ENCODE measurements around the gene UPK3A.

UPK3A gene

DNA sequence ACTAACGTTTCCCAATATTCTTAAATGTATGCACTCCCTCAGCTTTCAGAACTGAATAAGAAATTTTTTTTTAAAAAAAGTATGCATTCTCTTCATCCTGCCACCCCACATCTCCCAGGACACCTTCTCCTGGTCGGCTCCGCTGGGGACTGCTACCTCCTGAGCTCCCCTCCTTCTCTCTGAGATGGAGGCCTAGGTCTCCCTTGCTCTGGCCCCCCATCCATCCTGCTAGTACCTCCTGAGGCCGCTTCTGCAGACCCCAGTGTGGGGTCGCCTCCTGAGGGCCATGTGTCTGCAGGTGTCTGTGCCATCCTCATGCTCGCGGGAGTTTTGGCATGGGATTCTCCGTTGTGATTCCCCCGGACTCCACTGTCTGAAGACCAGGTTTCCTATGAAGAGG, 52.8 kb downstream of the UPK3A start:
- DNase-seq (ENCODE audit: low read depth in 1 of 2, low spot score in 1 of 2), result no peak
- TF ChIP-seq, protein P1, sequence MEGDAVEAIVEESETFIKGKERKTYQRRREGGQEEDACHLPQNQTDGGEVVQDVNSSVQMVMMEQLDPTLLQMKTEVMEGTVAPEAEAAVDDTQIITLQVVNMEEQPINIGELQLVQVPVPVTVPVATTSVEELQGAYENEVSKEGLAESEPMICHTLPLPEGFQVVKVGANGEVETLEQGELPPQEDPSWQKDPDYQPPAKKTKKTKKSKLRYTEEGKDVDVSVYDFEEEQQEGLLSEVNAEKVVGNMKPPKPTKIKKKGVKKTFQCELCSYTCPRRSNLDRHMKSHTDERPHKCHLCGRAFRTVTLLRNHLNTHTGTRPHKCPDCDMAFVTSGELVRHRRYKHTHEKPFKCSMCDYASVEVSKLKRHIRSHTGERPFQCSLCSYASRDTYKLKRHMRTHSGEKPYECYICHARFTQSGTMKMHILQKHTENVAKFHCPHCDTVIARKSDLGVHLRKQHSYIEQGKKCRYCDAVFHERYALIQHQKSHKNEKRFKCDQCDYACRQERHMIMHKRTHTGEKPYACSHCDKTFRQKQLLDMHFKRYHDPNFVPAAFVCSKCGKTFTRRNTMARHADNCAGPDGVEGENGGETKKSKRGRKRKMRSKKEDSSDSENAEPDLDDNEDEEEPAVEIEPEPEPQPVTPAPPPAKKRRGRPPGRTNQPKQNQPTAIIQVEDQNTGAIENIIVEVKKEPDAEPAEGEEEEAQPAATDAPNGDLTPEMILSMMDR (IDR thresholded peaks at IDR 0.05; ENCODE audit: insufficient read depth, low read length), result no peak
- TF ChIP-seq POLR2AphosphoS5 (IDR thresholded peaks at IDR 0.05; ENCODE audit: low read depth) (no peak), SPI1 (IDR thresholded peaks at IDR 0.05; ENCODE audit: borderline replicate concordance, low read depth) (no peak), GABPA (IDR thresholded peaks at IDR 0.05; ENCODE audit: low read depth) (no peak)
- TF ChIP-seq, protein P2, sequence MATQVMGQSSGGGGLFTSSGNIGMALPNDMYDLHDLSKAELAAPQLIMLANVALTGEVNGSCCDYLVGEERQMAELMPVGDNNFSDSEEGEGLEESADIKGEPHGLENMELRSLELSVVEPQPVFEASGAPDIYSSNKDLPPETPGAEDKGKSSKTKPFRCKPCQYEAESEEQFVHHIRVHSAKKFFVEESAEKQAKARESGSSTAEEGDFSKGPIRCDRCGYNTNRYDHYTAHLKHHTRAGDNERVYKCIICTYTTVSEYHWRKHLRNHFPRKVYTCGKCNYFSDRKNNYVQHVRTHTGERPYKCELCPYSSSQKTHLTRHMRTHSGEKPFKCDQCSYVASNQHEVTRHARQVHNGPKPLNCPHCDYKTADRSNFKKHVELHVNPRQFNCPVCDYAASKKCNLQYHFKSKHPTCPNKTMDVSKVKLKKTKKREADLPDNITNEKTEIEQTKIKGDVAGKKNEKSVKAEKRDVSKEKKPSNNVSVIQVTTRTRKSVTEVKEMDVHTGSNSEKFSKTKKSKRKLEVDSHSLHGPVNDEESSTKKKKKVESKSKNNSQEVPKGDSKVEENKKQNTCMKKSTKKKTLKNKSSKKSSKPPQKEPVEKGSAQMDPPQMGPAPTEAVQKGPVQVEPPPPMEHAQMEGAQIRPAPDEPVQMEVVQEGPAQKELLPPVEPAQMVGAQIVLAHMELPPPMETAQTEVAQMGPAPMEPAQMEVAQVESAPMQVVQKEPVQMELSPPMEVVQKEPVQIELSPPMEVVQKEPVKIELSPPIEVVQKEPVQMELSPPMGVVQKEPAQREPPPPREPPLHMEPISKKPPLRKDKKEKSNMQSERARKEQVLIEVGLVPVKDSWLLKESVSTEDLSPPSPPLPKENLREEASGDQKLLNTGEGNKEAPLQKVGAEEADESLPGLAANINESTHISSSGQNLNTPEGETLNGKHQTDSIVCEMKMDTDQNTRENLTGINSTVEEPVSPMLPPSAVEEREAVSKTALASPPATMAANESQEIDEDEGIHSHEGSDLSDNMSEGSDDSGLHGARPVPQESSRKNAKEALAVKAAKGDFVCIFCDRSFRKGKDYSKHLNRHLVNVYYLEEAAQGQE (IDR thresholded peaks at IDR 0.05; ENCODE audit: insufficient replicate concordance, low read depth), result no peak
- no peak overlapping the region for H3K27ac ChIP-seq (replicated peaks)
- no peak overlapping the region for H3K4me3 ChIP-seq (replicated peaks; ENCODE audit: insufficient read depth, low read length)
- no peaks in the 10 kb centered on the region for H3K27me3 ChIP-seq (ENCODE audit: insufficient read depth, poor library complexity, severe bottlenecking)

DNA sequence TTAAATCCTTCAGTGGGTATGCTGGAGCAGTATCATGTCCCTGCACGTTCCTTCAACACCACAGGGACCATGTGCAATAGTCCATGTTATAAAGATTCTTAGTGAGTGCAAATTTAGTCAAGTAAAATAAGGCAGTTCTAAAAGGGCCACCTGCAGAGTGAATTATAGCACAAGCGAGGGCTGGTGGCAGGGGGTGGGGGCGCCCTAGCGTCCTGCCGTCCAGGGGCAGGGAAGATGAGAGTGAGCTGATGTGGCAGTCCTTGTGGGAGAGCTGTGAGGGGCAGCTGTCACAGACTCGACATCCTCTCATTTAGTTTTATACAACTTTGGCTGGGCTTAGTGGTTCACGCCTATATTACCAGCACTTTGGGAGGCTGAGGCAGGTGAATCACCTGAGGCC, 54.0 kb downstream of the UPK3A start:
- H3K27ac ChIP-seq (replicated peaks), result no peak overlapping the region
- TF ChIP-seq, protein P2 (IDR thresholded peaks at IDR 0.05; ENCODE audit: insufficient replicate concordance, low read depth), result no peak
- TF ChIP-seq GABPA (IDR thresholded peaks at IDR 0.05; ENCODE audit: low read depth) (no peak), POLR2AphosphoS5 (IDR thresholded peaks at IDR 0.05; ENCODE audit: low read depth) (no peak), SPI1 (IDR thresholded peaks at IDR 0.05; ENCODE audit: borderline replicate concordance, low read depth) (no peak)
- TF ChIP-seq, protein P1 (IDR thresholded peaks at IDR 0.05; ENCODE audit: insufficient read depth, low read length), result no peak

DNA sequence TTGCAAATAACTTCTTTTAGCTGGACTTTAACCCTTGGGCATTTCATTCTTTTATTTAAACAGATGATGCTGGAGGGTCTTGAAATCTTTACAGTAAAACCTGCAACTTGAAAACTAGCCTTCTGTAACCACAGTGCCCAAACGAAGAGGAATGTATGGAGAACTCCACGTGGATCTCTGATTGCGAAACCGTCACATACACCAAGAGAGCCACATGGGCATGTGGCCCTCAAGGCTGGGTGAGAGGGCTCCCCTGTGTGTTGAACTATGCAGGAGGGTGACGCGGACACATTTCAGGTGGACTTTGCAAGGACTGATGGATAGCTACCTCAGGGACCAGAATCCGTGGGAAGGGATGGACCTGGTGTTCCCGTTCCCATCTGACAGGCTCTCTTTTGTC, 55.6 kb downstream of the UPK3A start:
- TF ChIP-seq, protein P1 (IDR thresholded peaks at IDR 0.05; ENCODE audit: insufficient read depth, low read length), result no peak
- no peak for TF ChIP-seq POLR2AphosphoS5 (IDR thresholded peaks at IDR 0.05; ENCODE audit: low read depth)
- DNase-seq (ENCODE audit: low read depth in 1 of 2, low spot score in 1 of 2), result no peak
- Histone ChIP-seq H3K27me3 (ENCODE audit: insufficient read depth, poor library complexity, severe bottlenecking) (no peaks in the 10 kb centered on the region), H3K27ac (replicated peaks) (no peak overlapping the region), H3K4me3 (replicated peaks; ENCODE audit: insufficient read depth, low read length) (no peak overlapping the region)

More for the DNA sequence above, 54.0 kb downstream of the UPK3A start:
- DNase-seq (ENCODE audit: low read depth in 1 of 2, low spot score in 1 of 2), result no peak
- H3K4me3 ChIP-seq (replicated peaks; ENCODE audit: insufficient read depth, low read length), result no peak overlapping the region
- no peaks in the 10 kb centered on the region for H3K27me3 ChIP-seq (ENCODE audit: insufficient read depth, poor library complexity, severe bottlenecking)

DNA sequence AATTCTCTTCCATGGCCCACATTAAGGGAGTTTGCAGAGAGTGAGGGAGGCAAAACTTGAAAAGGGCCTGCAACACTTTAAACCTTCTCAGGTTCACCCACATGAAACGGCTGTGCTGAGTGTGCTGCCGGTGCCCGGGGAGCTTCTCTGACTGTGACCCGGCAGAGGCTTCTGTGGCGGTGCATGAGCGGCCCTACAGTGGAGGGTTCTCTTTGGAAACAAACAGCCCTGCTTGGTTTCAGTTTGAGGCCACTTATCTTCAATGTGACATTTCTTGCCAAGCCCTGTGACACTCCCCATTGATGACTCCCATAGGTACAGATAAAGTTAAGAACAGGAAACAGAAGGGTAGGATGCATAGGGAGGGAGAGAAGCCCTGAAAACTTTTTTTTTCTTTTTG, 56.7 kb downstream of the UPK3A start:
- TF ChIP-seq, protein P2 (IDR thresholded peaks at IDR 0.05; ENCODE audit: insufficient replicate concordance, low read depth), result no peak
- TF ChIP-seq SPI1 (IDR thresholded peaks at IDR 0.05; ENCODE audit: borderline replicate concordance, low read depth) (no peak), POLR2AphosphoS5 (IDR thresholded peaks at IDR 0.05; ENCODE audit: low read depth) (no peak), GABPA (IDR thresholded peaks at IDR 0.05; ENCODE audit: low read depth) (no peak)
- TF ChIP-seq, protein P1 (IDR thresholded peaks at IDR 0.05; ENCODE audit: insufficient read depth, low read length), result no peak
- DNase-seq (ENCODE audit: low read depth in 1 of 2, low spot score in 1 of 2), result no peak
- H3K27me3 ChIP-seq (ENCODE audit: insufficient read depth, poor library complexity, severe bottlenecking), result no peaks in the 10 kb centered on the region

More for the DNA sequence above, 56.7 kb downstream of the UPK3A start:
- Histone ChIP-seq H3K4me3 (replicated peaks; ENCODE audit: insufficient read depth, low read length) (no peak overlapping the region), H3K27ac (replicated peaks) (no peak overlapping the region)
